ENCODE results near the gene REEP5.

DNA sequence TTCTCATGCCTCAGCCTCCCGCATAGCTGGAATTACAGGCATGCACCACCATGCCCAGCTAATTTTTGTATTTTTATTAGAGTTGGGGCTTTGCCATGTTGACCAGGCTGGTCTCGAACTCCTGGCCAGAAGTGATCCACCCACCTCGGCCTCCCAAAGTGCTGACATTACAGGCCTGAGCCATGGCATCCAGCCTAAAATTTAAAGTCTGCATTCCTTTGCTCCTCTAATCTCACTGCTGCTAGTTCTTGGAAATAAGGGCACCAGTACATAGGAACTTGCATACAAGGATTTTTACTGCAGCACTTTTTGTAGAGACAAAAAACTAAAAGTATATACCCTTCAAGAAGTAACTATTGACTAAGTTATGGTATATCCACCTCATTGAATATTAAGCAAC lies 34.6 kb upstream of the REEP5 start:
- TF ChIP-seq, protein P1, sequence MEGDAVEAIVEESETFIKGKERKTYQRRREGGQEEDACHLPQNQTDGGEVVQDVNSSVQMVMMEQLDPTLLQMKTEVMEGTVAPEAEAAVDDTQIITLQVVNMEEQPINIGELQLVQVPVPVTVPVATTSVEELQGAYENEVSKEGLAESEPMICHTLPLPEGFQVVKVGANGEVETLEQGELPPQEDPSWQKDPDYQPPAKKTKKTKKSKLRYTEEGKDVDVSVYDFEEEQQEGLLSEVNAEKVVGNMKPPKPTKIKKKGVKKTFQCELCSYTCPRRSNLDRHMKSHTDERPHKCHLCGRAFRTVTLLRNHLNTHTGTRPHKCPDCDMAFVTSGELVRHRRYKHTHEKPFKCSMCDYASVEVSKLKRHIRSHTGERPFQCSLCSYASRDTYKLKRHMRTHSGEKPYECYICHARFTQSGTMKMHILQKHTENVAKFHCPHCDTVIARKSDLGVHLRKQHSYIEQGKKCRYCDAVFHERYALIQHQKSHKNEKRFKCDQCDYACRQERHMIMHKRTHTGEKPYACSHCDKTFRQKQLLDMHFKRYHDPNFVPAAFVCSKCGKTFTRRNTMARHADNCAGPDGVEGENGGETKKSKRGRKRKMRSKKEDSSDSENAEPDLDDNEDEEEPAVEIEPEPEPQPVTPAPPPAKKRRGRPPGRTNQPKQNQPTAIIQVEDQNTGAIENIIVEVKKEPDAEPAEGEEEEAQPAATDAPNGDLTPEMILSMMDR (IDR thresholded peaks at IDR 0.05; ENCODE audit: insufficient read depth, low read depth, low read length) = no peak
- TF ChIP-seq EZH2 (IDR thresholded peaks at IDR 0.05; ENCODE audit: insufficient read depth, low read length) = no peak
